Activated CD8-positive, alpha-beta memory T cell treated with anti-CD3 and anti-CD28 coated beads for 1 hour (primary cell): ENCODE measurements around the gene GRIN1.
"Not testable (repeated sequence)": the region's sequence is repeated elsewhere in the genome, so short reads cannot be mapped to it uniquely, and the experiment has no call there.

Source experiments
- DNase-seq, 2 donors: peaks; one replicate each; pipeline ENCODE4 v3.0.0-alpha.2; 2020; ENCODE audit warnings: low read depth in 1 of 2; ENCODE audit errors: extremely low read depth in 1 of 2

The GRIN1 gene

DNA sequence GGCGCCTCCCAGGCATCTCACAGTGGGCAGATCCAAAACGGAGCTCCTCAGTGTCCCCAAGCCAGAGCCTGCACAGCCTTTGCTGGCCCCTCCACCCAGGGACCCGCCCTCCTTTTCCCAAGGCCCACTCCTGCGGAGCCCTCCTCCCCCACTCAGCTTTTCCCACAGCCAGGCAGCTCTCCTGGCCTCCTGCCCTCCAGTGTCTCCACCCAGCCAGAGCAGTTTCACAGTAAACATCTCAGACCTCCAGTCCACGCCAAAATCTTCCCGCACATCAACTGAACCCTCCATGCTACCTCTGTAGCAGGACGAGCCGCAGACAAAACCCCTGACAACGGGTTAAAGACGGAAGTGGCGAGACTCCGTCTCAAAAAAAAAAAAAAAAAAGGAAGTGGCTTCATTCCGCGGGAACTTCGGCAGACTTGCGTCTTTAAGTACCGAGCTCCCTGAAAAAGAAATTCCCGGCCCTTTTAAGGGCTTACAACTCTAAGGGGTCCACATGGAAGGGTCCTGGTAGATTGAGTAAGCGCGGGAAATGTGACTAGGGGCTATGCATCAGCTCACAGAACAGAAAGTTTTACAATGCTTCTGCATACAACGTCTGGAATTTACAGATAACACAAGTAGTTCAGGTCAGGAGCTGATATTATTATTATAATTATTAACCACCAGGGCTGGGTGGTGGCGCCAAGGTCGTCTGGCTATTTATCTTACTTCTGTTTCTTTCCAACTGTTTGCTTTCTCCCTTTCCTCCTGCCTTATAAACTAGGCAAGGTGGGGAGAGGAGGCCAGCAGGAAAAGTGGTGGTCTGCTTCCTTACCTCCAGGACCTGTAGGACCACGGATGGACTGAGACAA lies 11.4 kb upstream of the GRIN1 start:
- no peak for DNase-seq

GRCh38 chr9:137128158-137128861 lies 10.6 kb upstream of the GRIN1 start:
- DNase-seq, result no peak

DNA sequence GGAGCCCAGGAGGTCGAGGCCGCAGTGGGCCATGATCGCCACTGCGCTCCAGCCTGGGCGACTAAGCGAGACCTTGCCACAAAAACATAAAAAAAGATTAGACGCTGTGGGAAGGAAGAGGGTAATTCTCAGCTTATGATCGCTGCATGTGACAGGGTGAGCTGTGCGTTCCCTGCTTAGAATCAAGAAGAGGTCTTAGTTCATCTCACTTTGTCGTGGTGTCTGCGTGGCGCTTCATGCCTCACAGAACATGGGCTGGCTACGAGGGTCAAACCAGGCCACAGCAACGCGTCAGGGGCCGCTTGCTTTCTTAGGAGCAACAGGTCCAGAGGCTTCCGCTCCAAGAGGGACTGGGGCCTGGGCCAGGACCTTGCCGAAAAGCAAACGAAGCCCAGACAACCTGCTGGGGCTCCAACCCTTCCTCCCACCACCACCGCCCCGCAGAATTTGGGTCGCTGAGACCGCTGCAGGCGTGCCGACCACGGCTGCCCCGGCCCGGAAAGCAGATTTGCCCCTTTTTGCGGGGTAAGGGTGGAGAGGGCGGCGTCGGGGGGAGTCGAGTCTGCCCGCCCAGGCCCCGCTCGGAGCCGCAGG lies 10.0 kb upstream of the GRIN1 start:
- no peak for DNase-seq

DNA sequence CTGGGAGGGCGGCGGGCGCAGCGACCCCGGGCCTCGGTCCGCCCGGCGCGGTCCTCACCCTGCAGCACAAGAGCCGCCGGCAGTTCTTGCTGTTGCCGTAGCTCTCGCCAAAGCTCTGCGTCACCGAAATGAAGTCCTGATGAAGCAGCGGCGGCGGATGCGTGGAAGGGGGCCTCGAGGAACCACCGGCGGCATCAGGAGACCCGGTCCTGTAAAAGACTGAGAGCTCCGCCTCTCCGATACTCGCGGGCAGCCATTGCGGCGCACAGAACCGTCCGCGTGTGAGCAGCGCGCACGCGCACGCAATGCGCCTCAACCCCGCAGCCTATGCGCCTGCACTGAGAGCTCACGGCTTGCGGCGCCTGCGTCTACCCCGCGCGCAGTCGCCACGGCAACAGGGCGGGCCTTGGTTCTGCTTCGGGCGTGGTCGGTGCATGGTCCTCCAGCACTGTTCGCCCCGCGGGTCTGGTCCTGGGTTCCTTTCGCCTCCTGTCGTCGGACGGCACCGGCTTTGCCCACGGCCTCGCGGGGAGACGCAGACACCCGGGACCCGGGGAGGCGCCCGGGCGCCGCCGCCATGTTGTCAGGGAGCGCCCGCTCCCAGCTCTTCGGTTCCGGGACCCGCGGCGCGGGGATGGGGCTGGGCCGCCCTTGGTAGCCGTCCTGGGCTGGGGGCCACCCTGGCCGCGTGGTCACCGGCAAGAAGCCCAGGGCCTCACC lies 9.3 kb upstream of the GRIN1 start:
- peak; percentile 62 to 79 for DNase-seq

- no peak for DNase-seq
These were observed 8.7 kb upstream of the GRIN1 start for GRCh38 chr9:137130176-137130755.

- DNase-seq, result no peak
These were observed 4.8 kb upstream of the GRIN1 start for GRCh38 chr9:137134191-137134590.

DNA sequence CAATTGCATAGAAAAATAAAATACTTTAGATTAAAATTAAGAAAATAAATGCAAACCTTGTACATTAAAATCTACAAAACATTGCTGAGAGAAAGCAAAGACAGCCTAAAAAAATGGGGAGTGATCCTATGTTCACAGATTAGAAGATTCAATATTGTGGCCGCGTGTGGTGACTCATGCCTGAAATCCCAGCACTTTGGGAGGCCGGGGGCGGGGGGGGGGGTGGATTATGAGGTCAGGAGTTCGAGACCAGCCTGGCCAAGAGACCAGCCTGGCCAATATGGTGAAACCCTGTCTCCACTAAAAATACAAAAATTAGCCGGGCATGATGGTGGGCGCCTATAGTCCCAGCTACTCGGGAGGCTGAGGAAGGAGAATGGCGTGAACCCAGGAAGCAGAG lies 3.8 kb upstream of the GRIN1 start:
- not testable (repeated sequence) for DNase-seq

DNA sequence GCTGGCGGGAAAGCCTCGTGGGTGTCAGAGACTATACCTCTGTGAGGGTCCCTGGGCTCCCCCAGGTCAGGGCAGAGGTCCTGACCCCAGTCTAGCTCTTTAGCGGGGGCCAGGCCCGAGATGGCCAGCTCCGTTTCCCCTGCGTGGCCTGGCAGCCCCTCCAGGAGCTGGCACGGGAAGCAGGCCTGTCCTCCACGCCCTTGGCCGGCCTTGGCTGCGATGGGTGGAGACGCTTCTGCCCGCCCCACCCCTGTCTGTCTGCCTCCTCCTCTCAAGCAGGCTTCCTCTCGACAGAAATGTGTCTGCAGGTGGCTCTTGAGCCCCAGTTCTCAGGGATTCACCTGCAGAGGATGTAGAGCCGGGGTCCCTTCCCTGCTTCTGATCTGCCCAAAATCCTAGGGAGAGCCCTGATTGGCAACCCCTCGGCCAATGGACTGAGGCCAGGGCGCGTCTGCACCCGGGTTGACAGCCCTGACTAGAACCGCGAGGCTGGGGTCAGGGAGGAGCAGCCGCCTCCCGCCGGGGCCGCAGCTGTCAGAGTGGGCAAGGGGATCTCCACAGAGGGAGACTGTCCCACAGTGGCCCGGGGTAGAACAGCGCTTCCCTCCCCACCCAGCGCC lies 2.6 kb upstream of the GRIN1 start:
- no peak for DNase-seq

GRCh38 chr9:137136881-137137607 lies 1.9 kb upstream of the GRIN1 start:
- DNase-seq, result no peak

DNA sequence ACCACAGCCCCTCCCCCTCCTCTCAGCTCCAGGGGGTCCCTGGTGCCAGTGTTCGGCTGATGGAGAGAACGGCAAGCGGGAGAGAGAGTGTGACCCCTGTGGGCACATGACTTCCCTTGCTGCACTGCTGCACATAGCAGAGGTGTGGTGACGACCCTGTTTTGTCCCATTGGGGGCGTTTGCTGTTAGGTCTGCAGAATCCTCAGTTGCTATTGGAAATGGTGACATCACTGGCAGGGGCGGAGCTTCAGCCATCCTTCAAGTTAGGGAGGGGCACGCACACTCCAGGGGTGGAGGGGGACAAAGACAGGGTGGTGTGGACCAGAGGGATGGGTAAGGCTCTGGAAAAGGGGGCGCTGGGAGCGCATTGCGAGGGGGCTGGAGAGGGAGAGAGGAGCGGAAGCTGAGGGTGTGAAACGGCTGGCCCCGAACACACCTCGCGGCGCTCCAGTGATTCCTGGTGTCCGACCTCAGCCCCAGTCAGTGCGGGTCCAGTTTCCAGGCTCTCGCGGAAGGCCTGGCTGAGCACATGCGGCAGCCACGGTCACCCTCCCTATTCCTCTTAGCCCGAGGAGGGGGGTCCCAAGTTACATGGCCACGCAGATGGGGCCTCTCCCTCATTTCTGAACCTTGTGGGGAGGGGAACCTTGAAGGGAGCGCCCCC lies 764 bp upstream of the GRIN1 start:
- DNase-seq, result no peak

GRCh38 chr9:137139468-137140150 lies 655 bp downstream of the GRIN1 start:
- DNase-seq, result no peak

DNA sequence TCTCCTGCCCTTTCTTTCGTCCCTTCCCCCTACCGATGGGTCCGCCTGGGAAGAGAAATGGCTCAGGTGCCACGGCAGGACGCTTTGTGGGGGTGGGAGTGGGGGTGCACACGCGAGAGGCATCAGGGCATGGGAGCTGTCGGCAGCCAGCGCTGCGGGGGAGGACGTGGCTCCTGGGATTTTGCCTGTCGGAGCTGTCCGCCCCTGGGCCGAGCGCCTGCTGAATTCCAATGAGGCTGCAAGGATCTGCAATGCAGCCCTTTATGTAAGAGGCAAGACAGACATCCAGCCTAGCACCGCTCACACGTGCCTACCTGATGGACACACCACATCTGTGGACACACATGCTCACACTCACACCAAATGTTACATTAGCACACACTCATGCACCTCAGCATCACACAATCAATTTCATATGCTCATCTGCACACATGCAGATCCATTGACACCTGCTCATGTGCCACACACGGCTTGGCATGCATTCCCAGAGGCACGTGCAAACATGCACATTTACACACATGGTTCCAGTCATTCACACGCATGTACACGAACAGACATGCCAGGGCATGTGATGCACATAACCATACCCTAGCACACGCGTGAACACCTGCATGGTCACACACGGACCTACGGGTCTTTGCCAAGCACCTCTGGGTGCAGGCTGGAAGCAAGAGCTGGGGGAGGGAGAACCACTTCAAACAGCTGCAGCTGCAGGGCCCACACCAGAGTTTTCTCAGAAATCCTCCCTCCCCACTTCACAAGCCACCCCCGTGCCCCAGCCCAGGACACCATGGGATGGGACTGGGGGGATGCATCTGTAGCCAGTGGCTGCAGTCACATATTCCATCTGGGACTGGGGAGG lies 1.4 kb downstream of the GRIN1 start:
- no peak for DNase-seq

DNA sequence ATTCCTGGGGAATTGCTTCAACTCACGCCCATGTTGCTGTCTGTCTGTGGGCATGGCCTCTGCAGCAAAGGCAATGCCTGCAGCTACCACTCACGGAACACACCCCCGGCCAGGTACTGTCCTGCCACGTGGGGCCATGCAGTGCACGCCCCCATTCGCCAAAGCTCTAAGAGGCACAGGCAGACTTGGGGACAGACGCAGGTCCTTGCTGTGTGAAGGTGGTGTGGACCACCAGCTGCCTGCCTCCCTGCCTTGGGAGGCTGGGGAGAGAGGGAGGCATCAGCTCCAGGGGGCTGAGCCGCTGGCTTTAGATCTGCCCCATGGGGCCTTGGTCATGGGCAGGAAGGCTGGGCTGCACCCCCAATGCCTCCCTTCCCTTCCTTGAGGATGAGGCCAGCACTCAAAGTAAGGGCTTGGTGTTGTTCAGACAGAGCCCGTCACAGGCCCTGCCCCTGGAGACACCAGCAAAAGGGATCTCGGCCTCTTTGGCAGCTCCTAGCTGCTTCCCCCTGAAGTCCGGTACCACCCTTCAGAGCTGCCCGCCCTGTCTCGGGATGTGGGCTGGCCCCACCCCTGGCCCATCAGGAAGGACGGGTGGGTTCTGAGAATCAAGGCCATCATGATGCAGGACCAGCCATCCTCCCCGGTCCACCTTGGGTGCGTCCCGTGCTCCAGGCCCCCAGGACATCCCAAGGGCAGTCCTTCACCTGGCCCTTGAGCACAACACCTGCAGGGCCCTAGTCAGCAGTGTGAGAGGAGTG lies 2.3 kb downstream of the GRIN1 start:
- no peak for DNase-seq

DNA sequence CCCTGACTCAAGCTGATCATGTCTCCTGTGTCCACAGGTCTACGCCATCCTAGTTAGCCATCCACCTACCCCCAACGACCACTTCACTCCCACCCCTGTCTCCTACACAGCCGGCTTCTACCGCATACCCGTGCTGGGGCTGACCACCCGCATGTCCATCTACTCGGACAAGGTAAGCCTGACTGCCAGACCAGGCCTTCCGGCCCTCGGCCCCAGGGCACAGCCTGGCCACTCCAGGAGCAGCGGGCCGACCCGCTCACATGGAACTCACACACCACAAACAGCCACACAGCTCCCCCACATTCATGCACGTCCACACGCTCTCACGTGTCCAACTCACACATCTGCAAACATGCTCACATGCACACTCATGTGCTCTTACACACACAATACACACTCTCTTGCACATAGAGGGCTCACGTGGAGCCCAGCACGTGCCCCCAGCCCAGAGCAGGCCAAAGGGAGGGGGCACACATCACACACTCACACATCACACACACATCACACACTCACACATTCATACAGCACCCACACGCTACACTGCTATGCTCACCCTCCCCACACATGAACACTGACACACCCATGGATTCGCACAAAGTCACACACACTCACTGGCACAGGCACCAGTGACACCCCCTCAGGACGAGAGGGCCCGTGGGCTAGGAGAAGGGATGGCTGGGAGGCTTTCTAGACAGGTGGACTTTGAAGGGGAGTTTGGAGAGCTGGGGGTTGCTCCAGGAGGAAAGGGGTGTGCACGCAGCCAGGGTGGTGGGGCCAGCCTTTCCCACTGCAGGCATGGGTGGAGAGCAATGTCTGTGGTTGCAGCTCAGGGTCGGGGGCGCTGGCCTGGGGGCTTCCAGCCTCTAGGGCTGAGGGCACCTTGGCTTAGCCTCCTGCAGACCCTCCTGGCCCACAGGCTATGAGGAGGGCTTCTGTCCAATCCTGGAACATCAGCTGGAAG lies 3.3 kb downstream of the GRIN1 start:
- no peak for DNase-seq

- no peak for DNase-seq
These were observed 4.5 kb downstream of the GRIN1 start for GRCh38 chr9:137143459-137143858.
